ENCODE results near the gene CRHR1. TPM values are rescaled to one million over a fixed set of nuclear protein-coding genes. Genes with fewer than 3 reads are reported as not detected.
A peak's percentile ranks its signal among the peaks of the same experiment; 100 is the strongest.
"Not testable (repeated sequence)": the region's sequence is repeated elsewhere in the genome, so short reads cannot be mapped to it uniquely, and the experiment has no call there.

The CRHR1 gene
- total and polyA plus RNA-seq, 7 donors: 0.09 to 0.30 TPM; not detected in 5

DNA sequence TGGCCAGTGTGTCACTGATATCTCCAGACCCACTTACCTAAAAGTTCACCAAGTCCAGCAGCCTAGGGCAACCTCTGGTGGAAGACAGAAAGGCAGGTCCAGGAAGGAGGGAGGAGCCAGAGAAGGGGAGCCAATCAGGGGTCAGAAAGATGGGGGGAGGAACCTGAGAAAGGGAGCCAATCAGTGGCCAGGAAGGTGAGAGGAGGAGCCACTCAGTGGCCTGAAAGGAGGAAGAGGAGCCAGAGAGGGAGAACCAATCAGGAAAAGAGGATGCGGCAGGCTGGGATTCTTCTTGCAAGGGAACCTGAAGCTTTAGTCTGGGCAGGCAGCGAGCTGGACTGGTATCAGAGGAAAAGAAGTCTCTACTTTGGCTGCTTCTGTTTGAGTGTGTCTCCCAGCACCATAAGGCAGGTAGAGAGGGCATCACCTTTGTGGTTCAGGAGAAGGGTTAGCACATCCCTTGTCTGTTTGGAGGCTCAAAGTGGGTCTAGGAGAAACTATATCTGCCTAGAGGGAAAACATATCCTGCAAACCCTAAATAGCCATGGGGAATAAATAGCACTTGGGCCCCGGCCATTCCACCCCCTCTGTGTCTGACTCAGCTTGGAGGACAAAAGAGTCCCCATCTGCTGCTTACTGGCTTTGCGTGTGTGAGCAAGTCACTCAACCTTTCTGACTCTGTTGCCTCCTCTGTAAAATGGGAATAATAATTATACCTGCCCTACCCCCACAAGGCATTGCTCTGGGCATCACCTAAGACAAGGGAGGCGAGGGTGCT lies 43.4 kb upstream of the CRHR1 start:
- TF ChIP-seq, protein P1, sequence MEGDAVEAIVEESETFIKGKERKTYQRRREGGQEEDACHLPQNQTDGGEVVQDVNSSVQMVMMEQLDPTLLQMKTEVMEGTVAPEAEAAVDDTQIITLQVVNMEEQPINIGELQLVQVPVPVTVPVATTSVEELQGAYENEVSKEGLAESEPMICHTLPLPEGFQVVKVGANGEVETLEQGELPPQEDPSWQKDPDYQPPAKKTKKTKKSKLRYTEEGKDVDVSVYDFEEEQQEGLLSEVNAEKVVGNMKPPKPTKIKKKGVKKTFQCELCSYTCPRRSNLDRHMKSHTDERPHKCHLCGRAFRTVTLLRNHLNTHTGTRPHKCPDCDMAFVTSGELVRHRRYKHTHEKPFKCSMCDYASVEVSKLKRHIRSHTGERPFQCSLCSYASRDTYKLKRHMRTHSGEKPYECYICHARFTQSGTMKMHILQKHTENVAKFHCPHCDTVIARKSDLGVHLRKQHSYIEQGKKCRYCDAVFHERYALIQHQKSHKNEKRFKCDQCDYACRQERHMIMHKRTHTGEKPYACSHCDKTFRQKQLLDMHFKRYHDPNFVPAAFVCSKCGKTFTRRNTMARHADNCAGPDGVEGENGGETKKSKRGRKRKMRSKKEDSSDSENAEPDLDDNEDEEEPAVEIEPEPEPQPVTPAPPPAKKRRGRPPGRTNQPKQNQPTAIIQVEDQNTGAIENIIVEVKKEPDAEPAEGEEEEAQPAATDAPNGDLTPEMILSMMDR (IDR thresholded peaks at IDR 0.05): no peak
- H3K36me3 ChIP-seq (ENCODE audit: insufficient read depth in 1 of 2, low read depth in 1 of 2): no peaks in the 10 kb centered on the region
- no peaks in the 10 kb centered on the region for H3K9me3 ChIP-seq
- intact Hi-C loops (cut with DNase I): no loop called here
- ATAC-seq (peak; percentile 94 to 97 (median 96)), DNase-seq (peak; percentile 20 to 67)
- H3K4me3 ChIP-seq: no peak overlapping the region
- no peaks in the 10 kb centered on the region for H3K27me3 ChIP-seq (ENCODE audit: insufficient read depth in 3 of 3, low read length in 2 of 3)
- WGBS, 3 donors: 30 to 45% (median 32%) methylated on average over 5 of the region's 5 CpGs
- peak overlapping the region; percentile 68 for H3K27ac ChIP-seq
- H3K4me1 ChIP-seq: peaks cover 27% of the 10 kb centered on the region

- no peak overlapping the region for H3K27ac ChIP-seq
- ATAC-seq (no peak), DNase-seq (no peak)
- intact Hi-C loops (cut with DNase I): no loop called here
- no peaks in the 10 kb centered on the region for H3K9me3 ChIP-seq
- TF ChIP-seq, protein P1 (IDR thresholded peaks at IDR 0.05): no peak
- H3K27me3 ChIP-seq (ENCODE audit: insufficient read depth in 3 of 3, low read length in 2 of 3): peaks cover 0 to 2% (median 0%) of the 10 kb centered on the region in 3 donors
- H3K4me1 ChIP-seq: peaks cover 27% of the 10 kb centered on the region
- no peak overlapping the region for H3K4me3 ChIP-seq
- 96 to 100% (median 96%) methylated on average over 1 of the region's 1 CpG for WGBS, 3 donors
- H3K36me3 ChIP-seq (ENCODE audit: insufficient read depth in 1 of 2, low read depth in 1 of 2): no peaks in the 10 kb centered on the region
These were observed 41.9 kb upstream of the CRHR1 start for GRCh38 chr17:45742251-45742650.

GRCh38 chr17:45743626-45744326 lies 40.3 kb upstream of the CRHR1 start:
- H3K27ac ChIP-seq: no peak overlapping the region
- TF ChIP-seq, protein P1 (IDR thresholded peaks at IDR 0.05): no peak
- peaks cover 27% of the 10 kb centered on the region for H3K4me1 ChIP-seq
- H3K36me3 ChIP-seq (ENCODE audit: insufficient read depth in 1 of 2, low read depth in 1 of 2): no peaks in the 10 kb centered on the region
- 35 to 45% (median 38%) methylated on average over 4 of the region's 4 CpGs for WGBS, 3 donors
- peaks cover 0 to 2% (median 0%) of the 10 kb centered on the region in 3 donors for H3K27me3 ChIP-seq (ENCODE audit: insufficient read depth in 3 of 3, low read length in 2 of 3)
- ATAC-seq (peak in 1 of 4 donors; percentile 19), DNase-seq (no peak)
- intact Hi-C loops (cut with DNase I): no loop called here
- no peak overlapping the region for H3K4me3 ChIP-seq
- H3K9me3 ChIP-seq: no peaks in the 10 kb centered on the region

DNA sequence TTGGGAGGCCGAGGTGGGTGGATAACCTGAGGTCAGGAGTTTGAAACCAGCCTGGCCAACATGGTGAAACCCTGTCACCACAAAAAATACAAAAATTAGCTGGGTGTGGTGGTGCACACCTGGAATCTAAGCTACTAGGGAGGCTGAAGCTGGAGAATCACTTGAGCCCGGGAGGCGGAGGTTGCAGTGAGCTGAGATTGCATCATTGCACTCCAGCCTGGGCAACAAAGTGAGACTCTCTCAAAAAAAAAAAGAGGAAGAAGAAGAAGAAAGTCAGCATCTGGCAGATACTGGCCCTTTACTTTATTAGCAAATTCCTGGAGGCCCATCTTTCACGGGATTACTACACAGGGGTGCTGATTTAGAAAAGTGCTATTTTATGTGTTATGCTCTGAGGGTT lies 39.3 kb upstream of the CRHR1 start:
- H3K4me1 ChIP-seq: peaks cover 22% of the 10 kb centered on the region
- DNase-seq; H3K36me3 ChIP-seq (ENCODE audit: insufficient read depth in 1 of 2, low read depth in 1 of 2); H3K9me3 ChIP-seq; ATAC-seq; H3K27ac ChIP-seq; H3K4me3 ChIP-seq; H3K27me3 ChIP-seq (ENCODE audit: insufficient read depth in 3 of 3, low read length in 2 of 3); intact Hi-C loops (cut with DNase I): not testable (repeated sequence)
- WGBS, 3 donors: 85 to 88% (median 86%) methylated on average over 4 of the region's 4 CpGs

All from psoas muscle (tissue), 8 donors.